ENCODE results near the gene RNF32.

The RNF32 gene

GRCh38 chr7:156676263-156676662 is 35.7 kb downstream of the RNF32 start:
- Histone ChIP-seq H3K9me2 (ENCODE audit: low read depth, low read length) (no peaks in the 10 kb centered on the region), H3F3A (ENCODE audit: insufficient read depth, low read length) (no peaks in the 10 kb centered on the region), H3K27ac (ENCODE audit: low read depth, low read length, poor library complexity, severe bottlenecking) (no peak overlapping the region), H3K4me3 (ENCODE audit: low read depth, low read length, poor library complexity, severe bottlenecking) (no peak overlapping the region), H3K27me3 (ENCODE audit: insufficient read depth, low read length) (no peaks in the 10 kb centered on the region), H3K4me1 (ENCODE audit: insufficient read depth, low read length, severe bottlenecking) (no peaks in the 10 kb centered on the region), H3K4me2 (ENCODE audit: low read length) (no peak overlapping the region), H3K79me2 (ENCODE audit: insufficient read depth, low read length) (no peaks in the 10 kb centered on the region), H3K9ac (ENCODE audit: low read length) (no peak overlapping the region), H2AFZ (ENCODE audit: low read length) (no peak overlapping the region), H3K36me3 (ENCODE audit: insufficient read depth, low read length) (peaks cover 58% of the 10 kb centered on the region; the same call in 1 of the 2 replicates), H3K9me3 (ENCODE audit: low read length) (no peaks in the 10 kb centered on the region), H4K20me1 (ENCODE audit: insufficient read depth, low read length) (no peaks in the 10 kb centered on the region)
- TF ChIP-seq EZH2 (IDR thresholded peaks at IDR 0.05; ENCODE audit: borderline replicate concordance, low read length) = no peak
- TF ChIP-seq, protein P1, sequence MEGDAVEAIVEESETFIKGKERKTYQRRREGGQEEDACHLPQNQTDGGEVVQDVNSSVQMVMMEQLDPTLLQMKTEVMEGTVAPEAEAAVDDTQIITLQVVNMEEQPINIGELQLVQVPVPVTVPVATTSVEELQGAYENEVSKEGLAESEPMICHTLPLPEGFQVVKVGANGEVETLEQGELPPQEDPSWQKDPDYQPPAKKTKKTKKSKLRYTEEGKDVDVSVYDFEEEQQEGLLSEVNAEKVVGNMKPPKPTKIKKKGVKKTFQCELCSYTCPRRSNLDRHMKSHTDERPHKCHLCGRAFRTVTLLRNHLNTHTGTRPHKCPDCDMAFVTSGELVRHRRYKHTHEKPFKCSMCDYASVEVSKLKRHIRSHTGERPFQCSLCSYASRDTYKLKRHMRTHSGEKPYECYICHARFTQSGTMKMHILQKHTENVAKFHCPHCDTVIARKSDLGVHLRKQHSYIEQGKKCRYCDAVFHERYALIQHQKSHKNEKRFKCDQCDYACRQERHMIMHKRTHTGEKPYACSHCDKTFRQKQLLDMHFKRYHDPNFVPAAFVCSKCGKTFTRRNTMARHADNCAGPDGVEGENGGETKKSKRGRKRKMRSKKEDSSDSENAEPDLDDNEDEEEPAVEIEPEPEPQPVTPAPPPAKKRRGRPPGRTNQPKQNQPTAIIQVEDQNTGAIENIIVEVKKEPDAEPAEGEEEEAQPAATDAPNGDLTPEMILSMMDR (IDR thresholded peaks at IDR 0.05; ENCODE audit: low read length) = no peak

DNA sequence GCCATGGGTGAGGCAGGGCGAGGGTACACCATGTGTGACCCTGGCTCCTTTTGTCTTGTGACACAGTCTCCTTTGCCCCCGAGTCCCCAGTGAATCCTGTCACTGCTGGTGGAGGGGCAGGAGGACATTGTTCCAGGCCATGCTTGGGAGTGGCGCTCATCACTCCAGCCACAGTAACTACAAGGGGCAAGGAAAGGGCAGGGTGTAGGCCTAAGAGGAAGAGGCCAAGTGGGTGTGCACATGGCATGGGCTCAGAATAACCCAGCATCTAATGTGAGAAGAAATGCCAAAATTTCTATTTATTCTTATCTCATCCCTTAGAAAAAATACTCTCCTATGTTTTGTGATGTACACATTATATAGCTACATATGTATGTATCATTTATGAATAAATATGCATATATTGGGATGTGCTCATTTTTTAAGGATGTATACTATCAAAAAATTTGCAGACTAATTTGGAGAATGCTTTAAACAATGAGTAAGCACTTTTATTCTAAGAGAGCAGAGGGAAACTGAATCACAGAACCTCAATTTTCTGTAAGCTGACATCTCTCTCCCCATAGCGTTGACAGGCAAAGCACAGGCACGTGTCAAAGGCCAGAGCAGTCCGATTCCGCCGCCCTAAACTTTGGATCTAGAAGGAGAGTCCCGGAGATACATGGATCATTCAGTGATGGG is 36.9 kb downstream of the RNF32 start:
- Histone ChIP-seq H3K79me2 (ENCODE audit: insufficient read depth, low read length) (no peaks in the 10 kb centered on the region), H3K27me3 (ENCODE audit: insufficient read depth, low read length) (no peaks in the 10 kb centered on the region), H3K9ac (ENCODE audit: low read length) (no peak overlapping the region), H3K9me3 (ENCODE audit: low read length) (no peaks in the 10 kb centered on the region), H3K27ac (ENCODE audit: low read depth, low read length, poor library complexity, severe bottlenecking) (no peak overlapping the region), H2AFZ (ENCODE audit: low read length) (no peak overlapping the region), H3K4me1 (ENCODE audit: insufficient read depth, low read length, severe bottlenecking) (no peaks in the 10 kb centered on the region), H3F3A (ENCODE audit: insufficient read depth, low read length) (no peaks in the 10 kb centered on the region), H3K9me2 (ENCODE audit: low read depth, low read length) (no peaks in the 10 kb centered on the region), H3K36me3 (ENCODE audit: insufficient read depth, low read length) (peaks cover 61% of the 10 kb centered on the region; the same call in 1 of the 2 replicates), H3K4me2 (ENCODE audit: low read length) (no peak overlapping the region), H3K4me3 (ENCODE audit: low read depth, low read length, poor library complexity, severe bottlenecking) (no peak overlapping the region), H4K20me1 (ENCODE audit: insufficient read depth, low read length) (no peaks in the 10 kb centered on the region)
- TF ChIP-seq EZH2 (IDR thresholded peaks at IDR 0.05; ENCODE audit: borderline replicate concordance, low read length) = no peak
- TF ChIP-seq, protein P1 (IDR thresholded peaks at IDR 0.05; ENCODE audit: low read length) = no peak

- Histone ChIP-seq H3K36me3 (ENCODE audit: insufficient read depth, low read length) (peaks cover 66% of the 10 kb centered on the region; the same call in 1 of the 2 replicates), H3K9me3 (ENCODE audit: low read length) (no peaks in the 10 kb centered on the region), H3K9me2 (ENCODE audit: low read depth, low read length) (no peaks in the 10 kb centered on the region), H3K9ac (ENCODE audit: low read length) (no peak overlapping the region), H3K79me2 (ENCODE audit: insufficient read depth, low read length) (no peaks in the 10 kb centered on the region), H3K4me3 (ENCODE audit: low read depth, low read length, poor library complexity, severe bottlenecking) (no peak overlapping the region), H3K27ac (ENCODE audit: low read depth, low read length, poor library complexity, severe bottlenecking) (no peak overlapping the region), H3K27me3 (ENCODE audit: insufficient read depth, low read length) (no peaks in the 10 kb centered on the region), H3K4me1 (ENCODE audit: insufficient read depth, low read length, severe bottlenecking) (no peaks in the 10 kb centered on the region), H4K20me1 (ENCODE audit: insufficient read depth, low read length) (no peaks in the 10 kb centered on the region), H2AFZ (ENCODE audit: low read length) (no peak overlapping the region), H3F3A (ENCODE audit: insufficient read depth, low read length) (no peaks in the 10 kb centered on the region), H3K4me2 (ENCODE audit: low read length) (no peak overlapping the region)
- no peak for TF ChIP-seq EZH2 (IDR thresholded peaks at IDR 0.05; ENCODE audit: borderline replicate concordance, low read length)
- TF ChIP-seq, protein P1 (IDR thresholded peaks at IDR 0.05; ENCODE audit: low read length) = no peak
Measured at GRCh38 chr7:156680281-156680680, 39.7 kb downstream of the RNF32 start.
